KBM-7 (cell line): ENCODE results near the gene RHOD.

Experiments
- DNase-seq: peaks from one replicate; pipeline ENCODE4 v3.0.0-alpha.2; 2015
- in situ Hi-C: fragments of 300-500 bp; cut with MboI; formaldehyde crosslinking; loops from 2 replicates; pipeline ENCODE4 v1.14.3; 2020; ENCODE audit warnings: low sequenced_read_pairs, low pct_unique_long_range_greater_than_20kb, mixed read lengths

Gene RHOD

GRCh38 chr11:67102664-67103063 is 46.0 kb downstream of the RHOD start:
- in situ Hi-C loops: no loop called here
- DNase-seq: no peak

GRCh38 chr11:67105964-67106363 is 49.3 kb downstream of the RHOD start:
- in situ Hi-C loops: no loop called here
- no peak for DNase-seq

GRCh38 chr11:67111261-67111660 is 54.6 kb downstream of the RHOD start:
- in situ Hi-C loops: no loop called here

GRCh38 chr11:67113231-67113721 is 56.6 kb downstream of the RHOD start:
- DNase-seq: peak; percentile 52

More at GRCh38 chr11:67111261-67111660, 54.6 kb downstream of the RHOD start:
- DNase-seq: no peak

GRCh38 chr11:67114275-67114896 is 57.7 kb downstream of the RHOD start:
- no peak for DNase-seq
- in situ Hi-C loops: no loop called here

More at GRCh38 chr11:67113231-67113721, 56.6 kb downstream of the RHOD start:
- in situ Hi-C loops: no loop called here

GRCh38 chr11:67116758-67117105 is 60.1 kb downstream of the RHOD start:
- no peak for DNase-seq
- in situ Hi-C loops: no loop called here

- no peak for DNase-seq
- in situ Hi-C loops: no loop called here
These were observed 60.5 kb downstream of the RHOD start for GRCh38 chr11:67117176-67117575.

GRCh38 chr11:67117672-67118180 is 61.1 kb downstream of the RHOD start:
- in situ Hi-C loops: no loop called here
- no peak for DNase-seq

GRCh38 chr11:67118181-67118766 is 61.6 kb downstream of the RHOD start:
- in situ Hi-C loops: no loop called here
- DNase-seq: no peak

- in situ Hi-C loops: no loop called here
- peak; percentile 94 for DNase-seq
These were observed 62.3 kb downstream of the RHOD start, which contains the start of gene KDM2A for GRCh38 chr11:67118801-67119584. Gene KDM2A (plus strand): TSS chr11:67119263. CDS start chr11:67121317, 2,054 bp downstream.

GRCh38 chr11:67119585-67120391 is 63.1 kb downstream of the RHOD start:
- in situ Hi-C loops: no loop called here
- peak; percentile 44 for DNase-seq

GRCh38 chr11:67120456-67120855 is 63.8 kb downstream of the RHOD start:
- no peak for DNase-seq
- in situ Hi-C loops: no loop called here

GRCh38 chr11:67120881-67121710 is 64.4 kb downstream of the RHOD start:
- in situ Hi-C loops: no loop called here
- DNase-seq: peak; percentile 76
